Body of pancreas (tissue), 4 donors: ENCODE measurements around the gene P2RX5. TPM values are rescaled to one million over a fixed set of nuclear protein-coding genes. Genes with fewer than 3 reads are reported as not detected.

Experiments used
- ATAC-seq: fragments of 150-250 bp; one replicate; pipeline ENCODE4 v1.9.1; 2016
- DNase-seq, 4 donors: peaks; one replicate each; pipeline ENCODE4 v3.0.0-alpha.2; 2019
- H3K27ac ChIP-seq, 4 donors: fragments of 200-600 bp; sonication (generic); 1 replicate in 3 of 4; 2 replicates in 1 of 4; pipeline versions ENCODE4 v1.5.1 to v1.6.1; 2016 to 2019; ENCODE audit warnings: mild to moderate bottlenecking in 1 of 4, mixed read lengths in 1 of 4, moderate library complexity in 1 of 4
- H3K27me3 ChIP-seq, 2 donors: fragments of 200-600 bp; sonication (generic); one replicate each; pipeline ENCODE4 v1.6.0; 2016; ENCODE audit warnings: mild to moderate bottlenecking in 1 of 2
- H3K36me3 ChIP-seq, 2 donors: fragments of 200-600 bp; sonication (generic); replicated peaks in 1 of 2; 2 replicates each; pipeline ENCODE4 v1.5.1; 2016; ENCODE audit warnings: low read depth in 2 of 2; ENCODE audit not compliant: insufficient read depth in 1 of 2
- H3K4me1 ChIP-seq: fragments of 200-600 bp; sonication (generic); one replicate; pipeline ENCODE4 v1.6.0; 2016
- H3K4me3 ChIP-seq, 2 donors: fragments of 200-600 bp; sonication (generic); 1 replicate in 1 of 2; 2 replicates in 1 of 2; pipeline ENCODE4 v1.5.1; 2016 to 2019
- H3K9me3 ChIP-seq, 3 donors: fragments of 200-600 bp; sonication (generic); 1 replicate in 2 of 3; 2 replicates in 1 of 3; pipeline ENCODE4 v1.5.1; 2016
- POLR2A ChIP-seq, 3 donors: fragments of 450-650 bp; IDR thresholded peaks; one replicate each; pipeline ENCODE4 v1.6.1; 2016; ENCODE audit warnings: antibody characterized with exemption in 3 of 3, mild to moderate bottlenecking in 2 of 3
- WGBS, 2 donors: methylation state at CpG; one replicate each; pipeline ENCODE4 v1.1.5; 2017; 5-methylcytosine and 5-hydroxymethylcytosine counted together
- intact Hi-C: fragments of 100-400 bp; cut with DNase I; formaldehyde crosslinking; loops from one replicate; pipeline ENCODE4 v1.15.1; 2023
- total RNA-seq, 2 donors: library from RNA; depleted of rRNA; stranded (reverse); fragments of >200 nt; gene quantifications; one replicate each; pipeline ENCODE4 v1.1.0, GENCODE V29; 2016
- TF ChIP-seq, protein P1 (sequence below), 7 experiments: fragments of 450-650 bp in 4 of 7; fragments of 200-600 bp in 3 of 7; sonication (generic) in 3 of 7; IDR thresholded peaks; one replicate each; pipeline ENCODE4 v1.5.1; 2016 to 2019; ENCODE audit warnings: antibody characterized with exemption in 7 of 7

The P2RX5 gene
- total RNA-seq, 2 donors from 2014 or later = 0.52 to 0.99 TPM

- intact Hi-C loops = no loop called here
- H3K27ac ChIP-seq = peak overlapping the region in 2 of 4 donors; percentile 66 to 79
- WGBS, 2 donors = 77 to 95% methylated on average over 2 to 23 of the region's 23 CpGs
These were observed 35.6 kb downstream of the P2RX5 start for GRCh38 chr17:3660311-3660891.

GRCh38 chr17:3659541-3660111 is 36.3 kb downstream of the P2RX5 start:
- Histone ChIP-seq H3K4me1 (peaks cover 19% of the 10 kb centered on the region), H3K4me3 (no peak overlapping the region), H3K27ac (peak overlapping the region in 2 of 4 donors; percentile 66 to 79), H3K9me3 (no peaks in the 10 kb centered on the region), H3K36me3 (peaks cover 8 to 10% of the 10 kb centered on the region in 2 donors), H3K27me3 (no peaks in the 10 kb centered on the region)
- intact Hi-C loops = no loop called here
- peak; percentile 58 for ATAC-seq
- 73 to 100% methylated on average over 2 to 22 of the region's 22 CpGs for WGBS, 2 donors
- TF ChIP-seq POLR2A (IDR thresholded peaks at IDR 0.05) = peak in 1 of 3 donors; percentile 8
- TF ChIP-seq, protein P1, sequence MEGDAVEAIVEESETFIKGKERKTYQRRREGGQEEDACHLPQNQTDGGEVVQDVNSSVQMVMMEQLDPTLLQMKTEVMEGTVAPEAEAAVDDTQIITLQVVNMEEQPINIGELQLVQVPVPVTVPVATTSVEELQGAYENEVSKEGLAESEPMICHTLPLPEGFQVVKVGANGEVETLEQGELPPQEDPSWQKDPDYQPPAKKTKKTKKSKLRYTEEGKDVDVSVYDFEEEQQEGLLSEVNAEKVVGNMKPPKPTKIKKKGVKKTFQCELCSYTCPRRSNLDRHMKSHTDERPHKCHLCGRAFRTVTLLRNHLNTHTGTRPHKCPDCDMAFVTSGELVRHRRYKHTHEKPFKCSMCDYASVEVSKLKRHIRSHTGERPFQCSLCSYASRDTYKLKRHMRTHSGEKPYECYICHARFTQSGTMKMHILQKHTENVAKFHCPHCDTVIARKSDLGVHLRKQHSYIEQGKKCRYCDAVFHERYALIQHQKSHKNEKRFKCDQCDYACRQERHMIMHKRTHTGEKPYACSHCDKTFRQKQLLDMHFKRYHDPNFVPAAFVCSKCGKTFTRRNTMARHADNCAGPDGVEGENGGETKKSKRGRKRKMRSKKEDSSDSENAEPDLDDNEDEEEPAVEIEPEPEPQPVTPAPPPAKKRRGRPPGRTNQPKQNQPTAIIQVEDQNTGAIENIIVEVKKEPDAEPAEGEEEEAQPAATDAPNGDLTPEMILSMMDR (IDR thresholded peaks at IDR 0.05) = peak in 1 of 7 experiments; percentile 11
- peak; percentile 31 to 72 (median 52) for DNase-seq

More at GRCh38 chr17:3660311-3660891, 35.6 kb downstream of the P2RX5 start:
- peaks cover 25% of the 10 kb centered on the region for H3K4me1 ChIP-seq
- H3K36me3 ChIP-seq = peaks cover 8 to 10% of the 10 kb centered on the region in 2 donors
- H3K27me3 ChIP-seq = no peaks in the 10 kb centered on the region
- H3K4me3 ChIP-seq = no peak overlapping the region
- TF ChIP-seq POLR2A (IDR thresholded peaks at IDR 0.05) = no peak
- TF ChIP-seq, protein P1 (IDR thresholded peaks at IDR 0.05) = no peak
- no peaks in the 10 kb centered on the region for H3K9me3 ChIP-seq
- peak; percentile 19 for ATAC-seq
- DNase-seq = no peak

- H3K4me3 ChIP-seq = no peak overlapping the region
- 74 to 81% methylated on average over 12 to 21 of the region's 22 CpGs for WGBS, 2 donors
- intact Hi-C loops = no loop called here
- no peaks in the 10 kb centered on the region for H3K9me3 ChIP-seq
- TF ChIP-seq POLR2A (IDR thresholded peaks at IDR 0.05) = no peak
- TF ChIP-seq, protein P1 (IDR thresholded peaks at IDR 0.05) = no peak
- no peak for DNase-seq
- no peaks in the 10 kb centered on the region for H3K27me3 ChIP-seq
- peaks cover 8 to 10% of the 10 kb centered on the region in 2 donors for H3K36me3 ChIP-seq
- peak overlapping the region in 2 of 4 donors; percentile 66 to 79 for H3K27ac ChIP-seq
- H3K4me1 ChIP-seq = peaks cover 19% of the 10 kb centered on the region
- no peak for ATAC-seq
These were observed 37.0 kb downstream of the P2RX5 start for GRCh38 chr17:3658784-3659449.

DNA sequence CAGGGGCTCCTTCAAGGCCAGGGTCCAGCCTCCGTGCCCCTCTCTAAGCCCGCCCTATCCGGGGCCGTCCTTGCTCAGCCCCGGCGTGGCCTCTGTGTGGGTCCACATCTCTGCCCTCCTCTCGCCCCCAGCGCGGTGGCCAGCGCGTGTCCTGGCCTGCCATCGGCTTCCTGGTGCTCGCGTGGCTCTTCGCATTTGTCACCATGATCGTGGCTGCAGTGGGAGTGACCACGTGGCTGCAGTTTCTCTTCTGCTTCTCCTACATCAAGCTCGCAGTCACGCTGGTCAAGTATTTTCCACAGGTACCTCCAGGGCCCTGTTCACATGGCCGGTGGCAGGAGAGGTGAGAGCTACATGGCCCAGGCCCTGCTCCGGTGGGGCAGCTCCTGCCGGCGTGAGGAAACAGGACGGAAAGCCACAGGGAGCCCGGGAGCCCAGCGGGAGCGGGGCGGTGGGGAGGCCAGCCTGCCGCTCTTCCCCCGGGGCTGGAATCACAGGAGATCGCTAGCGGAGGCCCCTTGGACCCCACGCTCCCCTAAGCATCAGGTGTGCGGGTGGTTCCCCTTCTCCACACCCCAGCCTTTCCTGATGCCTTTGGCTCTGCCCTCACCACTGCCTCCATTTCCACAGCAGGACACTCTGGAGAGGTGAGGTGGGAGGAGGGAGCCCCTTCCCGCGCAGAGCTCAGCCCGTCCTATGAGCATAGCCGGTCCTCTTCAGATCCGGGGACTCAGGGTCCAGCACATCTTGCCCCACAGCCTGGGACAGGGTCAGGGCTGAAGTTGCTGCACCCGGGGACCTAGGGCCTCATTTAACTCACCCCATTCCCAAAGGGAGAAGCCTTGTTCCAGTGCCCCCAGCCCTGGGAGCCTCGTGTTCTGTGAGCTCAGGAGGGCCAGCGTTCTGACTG is 37.8 kb downstream of the P2RX5 start:
- H3K27ac ChIP-seq = no peak overlapping the region

More for the DNA sequence above, 37.8 kb downstream of the P2RX5 start:
- intact Hi-C loops = no loop called here
- H3K9me3 ChIP-seq = no peaks in the 10 kb centered on the region
- 90 to 91% methylated on average over 35 to 40 of the region's 42 CpGs for WGBS, 2 donors
- TF ChIP-seq POLR2A (IDR thresholded peaks at IDR 0.05) = no peak
- TF ChIP-seq, protein P1 (IDR thresholded peaks at IDR 0.05) = no peak
- H3K4me3 ChIP-seq = no peak overlapping the region
- DNase-seq (no peak), ATAC-seq (no peak)
- no peaks in the 10 kb centered on the region for H3K27me3 ChIP-seq
- H3K4me1 ChIP-seq = peaks cover 19% of the 10 kb centered on the region
- H3K36me3 ChIP-seq = peaks cover 2% of the 10 kb centered on the region in 2 donors
